HG02610 (cell line): ENCODE data around the gene CATSPERZ.
A peak's percentile ranks its signal among the peaks of the same experiment; 100 is the strongest.

Source experiments
- ATAC-seq: cut with Tn5 transposase; IDR thresholded peaks from one replicate; pipeline ENCODE4 v1.9.1; 2021; ENCODE audit warnings: mild to moderate bottlenecking, moderate library complexity; ENCODE audit not compliant: unreplicated experiment

The CATSPERZ gene

DNA sequence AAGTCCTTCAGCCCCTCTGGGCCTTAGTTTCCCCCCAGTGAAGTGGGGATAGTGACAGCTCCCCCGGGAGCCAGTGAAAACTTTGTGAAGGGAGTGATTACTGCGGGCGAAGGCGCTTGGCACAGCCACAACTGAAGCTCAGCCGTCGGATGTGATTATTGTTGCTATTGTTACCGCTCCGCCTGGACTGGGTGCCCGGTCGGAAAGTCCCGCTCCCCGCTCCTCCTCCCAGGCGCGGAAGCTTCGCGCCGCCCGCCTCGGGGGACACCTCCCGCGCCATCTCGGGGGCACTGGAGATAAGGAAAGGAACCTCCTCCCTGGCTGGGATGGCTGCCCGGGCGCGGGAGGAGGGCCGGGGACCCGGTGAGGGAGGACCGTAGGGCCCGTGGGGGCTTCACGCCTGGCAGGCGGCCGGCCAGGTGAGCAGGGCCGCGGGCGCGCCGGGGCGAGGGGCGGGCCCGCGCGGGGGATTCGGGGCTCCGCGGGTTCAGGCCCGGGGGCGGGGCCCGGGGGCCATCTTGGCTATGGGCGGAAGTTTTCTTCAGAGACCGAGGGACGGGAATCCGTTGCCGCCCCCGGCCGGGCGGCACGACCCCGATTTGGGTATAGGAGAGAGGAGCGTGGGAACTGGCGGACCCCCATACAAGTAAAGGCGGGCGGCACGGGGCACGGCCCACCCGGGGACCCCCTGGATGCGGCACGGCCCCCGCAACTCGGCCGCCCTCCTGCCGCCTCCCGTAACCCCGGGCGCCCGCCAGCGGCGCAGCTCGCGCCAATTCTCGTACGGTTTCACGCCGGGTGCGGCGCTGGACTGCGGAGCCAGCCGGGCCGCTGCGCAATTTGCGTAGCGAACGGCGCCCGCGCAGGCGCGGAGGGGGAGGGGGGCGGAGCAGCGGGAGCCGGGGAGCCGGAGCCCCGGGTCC is 14.9 kb upstream of the CATSPERZ start, which contains the start of gene GPR137:
GPR137 (plus strand) TSS at position 887 of the 923 bp plus-strand sequence. CDS start 677 bp downstream, outside the sequence.
- peak; percentile 43 for ATAC-seq

DNA sequence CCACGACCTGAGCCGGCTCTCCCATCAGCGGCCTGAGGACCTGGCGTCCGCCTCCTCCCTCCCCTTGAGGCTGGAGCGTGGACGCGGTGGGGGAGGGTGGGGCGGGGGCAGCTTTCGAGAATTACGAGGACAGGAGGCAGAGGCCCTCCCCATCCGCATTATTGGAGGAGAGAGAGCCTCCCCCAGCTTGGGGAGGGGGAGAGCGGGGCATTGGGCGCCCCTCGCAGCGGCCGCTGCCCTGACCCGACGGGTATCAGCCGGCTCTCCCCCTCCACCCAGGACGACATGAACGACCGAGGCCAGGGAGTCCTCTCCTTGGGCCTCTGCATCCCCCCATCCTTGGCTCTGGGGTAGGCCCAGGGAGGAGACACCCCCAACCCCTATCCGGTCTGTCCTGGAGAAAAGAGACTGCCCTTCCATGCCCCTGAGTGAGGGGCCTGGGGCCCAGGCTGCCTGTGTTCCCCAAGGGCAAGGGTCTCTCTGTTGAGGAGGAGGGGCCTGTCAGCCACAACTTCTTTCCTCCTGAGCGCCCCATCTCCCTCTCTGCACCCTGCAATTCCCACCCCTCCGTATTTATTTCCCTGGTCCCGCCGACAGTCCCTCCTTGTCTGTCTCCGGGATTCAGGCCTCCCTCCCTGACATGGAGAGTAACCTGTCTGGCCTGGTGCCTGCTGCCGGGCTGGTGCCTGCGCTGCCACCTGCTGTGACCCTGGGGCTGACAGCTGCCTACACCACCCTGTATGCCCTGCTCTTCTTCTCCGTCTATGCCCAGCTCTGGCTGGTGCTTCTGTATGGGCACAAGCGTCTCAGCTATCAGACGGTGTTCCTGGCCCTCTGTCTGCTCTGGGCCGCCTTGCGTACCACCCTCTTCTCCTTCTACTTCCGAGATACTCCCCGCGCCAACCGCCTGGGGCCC is 14.0 kb upstream of the CATSPERZ start:
- no peak for ATAC-seq

DNA sequence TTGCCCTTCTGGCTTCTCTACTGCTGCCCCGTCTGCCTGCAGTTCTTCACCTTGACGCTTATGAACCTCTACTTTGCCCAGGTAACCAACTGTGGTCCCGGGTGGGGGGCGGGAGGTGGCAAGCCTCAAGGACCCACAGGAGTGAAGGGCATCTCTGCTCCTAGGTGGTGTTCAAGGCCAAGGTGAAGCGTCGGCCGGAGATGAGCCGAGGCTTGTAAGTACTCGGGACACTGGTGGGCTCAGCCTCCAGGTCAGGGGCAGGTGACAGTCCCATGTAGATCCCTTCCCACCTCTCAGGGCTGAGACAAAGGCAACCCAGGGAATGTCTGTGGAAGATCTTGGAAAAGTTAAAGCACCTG is 13.4 kb upstream of the CATSPERZ start:
- ATAC-seq, result no peak

DNA sequence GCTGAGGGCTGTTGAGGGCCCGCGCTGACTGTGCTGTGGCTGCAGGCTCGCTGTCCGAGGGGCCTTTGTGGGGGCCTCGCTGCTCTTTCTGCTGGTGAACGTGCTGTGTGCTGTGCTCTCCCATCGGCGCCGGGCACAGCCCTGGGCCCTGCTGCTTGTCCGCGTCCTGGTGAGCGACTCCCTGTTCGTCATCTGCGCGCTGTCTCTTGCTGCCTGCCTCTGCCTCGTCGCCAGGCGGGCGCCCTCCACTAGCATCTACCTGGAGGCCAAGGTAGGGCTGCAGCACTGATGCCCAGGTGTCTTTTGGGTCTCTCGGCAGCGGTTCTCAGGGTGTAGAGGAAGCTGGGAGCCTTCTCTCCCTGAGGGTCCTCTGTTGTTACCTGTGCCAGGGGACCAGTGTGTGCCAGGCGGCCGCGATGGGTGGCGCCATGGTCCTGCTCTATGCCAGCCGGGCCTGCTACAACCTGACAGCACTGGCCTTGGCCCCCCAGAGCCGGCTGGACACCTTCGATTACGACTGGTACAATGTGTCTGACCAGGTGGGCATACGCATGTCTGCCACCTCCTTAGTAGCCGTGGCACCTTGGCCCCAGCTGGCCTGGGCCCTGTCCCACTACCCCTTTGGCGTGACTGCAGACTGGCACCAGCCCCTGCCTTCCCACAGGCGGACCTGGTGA is 12.3 kb upstream of the CATSPERZ start:
- no peak for ATAC-seq

DNA sequence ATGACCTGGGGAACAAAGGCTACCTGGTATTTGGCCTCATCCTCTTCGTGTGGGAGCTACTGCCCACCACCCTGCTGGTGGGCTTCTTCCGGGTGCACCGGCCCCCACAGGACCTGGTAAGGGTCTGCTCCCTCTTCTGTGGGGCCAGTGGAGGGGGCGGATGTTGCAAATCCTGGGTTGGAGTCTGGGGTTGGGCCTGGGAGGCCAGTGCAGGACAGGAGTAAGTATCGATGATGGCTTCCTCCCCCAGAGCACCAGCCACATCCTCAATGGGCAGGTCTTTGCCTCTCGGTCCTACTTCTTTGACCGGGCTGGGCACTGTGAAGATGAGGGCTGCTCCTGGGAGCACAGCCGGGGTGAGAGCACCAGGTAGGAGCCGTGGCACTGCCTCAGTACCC is 11.8 kb upstream of the CATSPERZ start:
- no peak for ATAC-seq

DNA sequence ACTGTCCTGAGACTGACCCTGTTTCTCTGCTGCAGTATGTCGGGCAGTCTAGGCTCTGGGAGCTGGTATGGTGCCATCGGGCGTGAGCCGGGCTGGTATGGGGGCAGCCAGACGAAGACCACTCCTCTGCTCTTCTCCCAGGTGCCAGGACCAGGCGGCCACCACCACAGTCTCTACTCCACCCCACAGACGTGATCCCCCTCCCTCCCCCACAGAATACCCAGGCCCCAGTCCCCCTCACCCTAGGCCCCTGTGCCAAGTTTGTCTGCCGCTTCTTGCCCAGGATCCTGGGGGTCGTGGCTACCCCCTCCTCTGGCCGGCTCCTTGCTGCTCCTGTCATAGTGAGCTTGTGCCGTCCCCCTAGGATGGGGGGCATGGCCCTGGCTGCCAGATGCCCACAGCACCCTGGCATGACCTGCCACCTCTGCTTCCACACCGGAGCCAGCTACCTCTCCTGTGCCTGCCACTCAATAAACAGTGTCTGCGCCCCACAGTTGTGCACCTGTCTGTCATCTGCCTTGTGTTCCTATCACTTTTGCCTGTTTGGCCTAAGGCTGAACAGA is 11.1 kb upstream of the CATSPERZ start:
- no peak for ATAC-seq

DNA sequence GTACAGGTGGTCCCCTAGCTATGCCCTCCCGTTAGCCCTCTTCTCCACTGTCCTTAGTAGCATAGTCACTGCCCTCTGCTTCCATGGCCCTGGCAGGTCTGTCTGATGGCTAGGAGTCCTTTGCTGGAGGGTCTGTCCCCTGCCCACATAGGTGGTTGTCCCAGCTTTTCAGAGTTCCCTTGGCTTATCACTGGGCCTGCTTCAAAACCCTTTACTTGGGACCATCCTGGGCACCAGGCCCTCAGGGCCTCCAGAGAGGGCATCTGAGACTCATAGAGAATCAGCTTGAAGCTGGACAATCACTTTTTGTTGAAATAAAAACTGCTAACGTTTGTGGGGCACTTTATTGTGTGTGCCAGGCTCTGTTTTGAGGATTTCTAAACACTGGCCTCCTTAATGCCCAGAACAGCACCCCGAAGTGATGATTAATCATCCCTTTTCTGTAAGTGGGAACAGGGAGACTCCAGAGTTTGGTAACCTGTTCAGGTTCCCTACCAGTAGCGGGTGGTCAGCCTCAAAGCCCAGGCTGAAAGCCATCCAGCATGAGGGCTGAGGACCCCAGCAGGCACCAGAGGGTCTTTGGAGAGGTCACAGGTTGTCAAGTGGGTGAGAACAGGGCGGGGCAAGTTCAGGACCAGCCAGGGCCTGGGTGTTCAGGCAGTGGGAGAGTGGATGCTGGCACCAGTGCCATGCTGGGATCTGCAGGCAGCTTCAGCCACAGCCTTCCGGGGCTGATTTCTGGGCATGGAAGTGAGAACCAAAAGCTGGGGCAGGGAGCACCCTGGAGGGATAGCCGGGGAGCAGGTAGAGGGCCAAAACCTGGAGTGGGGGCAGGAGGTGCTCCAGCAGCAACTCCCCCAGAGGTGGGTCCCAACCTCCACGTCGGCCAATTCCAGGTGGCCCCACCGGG is 9.6 kb upstream of the CATSPERZ start:
- ATAC-seq, result no peak

DNA sequence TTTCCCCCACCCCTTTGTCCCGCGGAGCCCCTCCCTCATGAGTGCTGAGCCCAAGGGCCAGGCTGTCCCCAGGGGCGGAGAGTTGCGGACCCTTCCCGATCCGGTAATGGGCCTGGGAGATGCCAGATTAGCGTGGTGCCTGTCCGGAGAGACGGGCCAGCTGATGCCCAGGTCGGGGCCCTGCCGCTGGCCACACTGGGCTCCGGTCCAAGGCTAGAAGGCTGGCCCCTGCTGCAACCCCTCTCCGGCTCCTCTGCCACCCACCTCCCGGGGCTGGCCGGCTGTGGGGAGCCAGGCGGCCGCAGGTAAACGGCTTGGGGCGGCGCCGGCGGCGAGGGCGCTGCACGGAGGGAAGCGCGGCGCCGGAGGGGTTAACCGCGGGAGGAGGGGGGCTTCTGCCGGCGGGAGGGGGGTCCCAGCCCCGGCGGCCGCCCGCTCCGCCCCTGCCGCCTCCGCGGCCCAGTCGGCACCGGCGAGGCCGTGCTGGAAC is 8.9 kb upstream of the CATSPERZ start, which contains the start of gene KCNK4:
KCNK4 (plus strand) TSS at position 41 of the 490 bp plus-strand sequence. CDS start 1,717 bp downstream, outside the sequence.
- no peak for ATAC-seq

DNA sequence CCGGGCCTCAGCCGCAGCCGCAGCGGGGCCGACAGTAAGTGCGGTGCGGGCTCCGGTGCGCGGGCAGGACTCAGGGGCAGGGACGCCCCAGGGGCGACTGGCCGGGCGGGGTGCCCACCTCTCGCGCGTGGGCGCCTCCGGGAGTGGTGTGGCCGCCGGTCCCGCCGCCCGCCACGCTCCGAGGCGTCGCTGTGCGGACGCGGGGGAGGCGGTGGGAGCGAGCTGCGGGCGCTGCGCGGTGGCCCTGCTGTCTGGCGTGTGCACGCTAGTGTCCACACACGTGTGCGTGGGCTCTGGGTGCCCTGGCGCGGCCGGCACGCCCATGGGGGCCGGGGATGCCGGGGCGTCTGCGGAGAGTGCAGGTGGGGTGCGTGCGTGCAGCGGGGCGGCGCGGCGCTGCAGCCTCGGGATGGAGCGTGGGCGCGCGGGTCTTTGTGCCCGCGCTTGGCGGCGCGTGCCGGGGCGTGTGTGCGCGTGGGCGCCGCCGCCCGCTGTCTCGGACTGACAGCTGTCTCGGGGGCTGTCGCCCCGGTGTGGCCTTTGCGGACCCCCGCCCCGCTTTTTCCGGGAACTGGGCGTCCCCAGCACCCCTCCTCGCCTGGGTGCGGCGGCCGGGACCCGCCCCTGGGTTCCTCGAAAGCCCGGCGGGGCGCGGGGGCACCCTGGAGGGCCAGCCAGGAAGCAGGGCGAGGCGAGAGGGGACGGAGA is 8.3 kb upstream of the CATSPERZ start:
- ATAC-seq, result no peak

DNA sequence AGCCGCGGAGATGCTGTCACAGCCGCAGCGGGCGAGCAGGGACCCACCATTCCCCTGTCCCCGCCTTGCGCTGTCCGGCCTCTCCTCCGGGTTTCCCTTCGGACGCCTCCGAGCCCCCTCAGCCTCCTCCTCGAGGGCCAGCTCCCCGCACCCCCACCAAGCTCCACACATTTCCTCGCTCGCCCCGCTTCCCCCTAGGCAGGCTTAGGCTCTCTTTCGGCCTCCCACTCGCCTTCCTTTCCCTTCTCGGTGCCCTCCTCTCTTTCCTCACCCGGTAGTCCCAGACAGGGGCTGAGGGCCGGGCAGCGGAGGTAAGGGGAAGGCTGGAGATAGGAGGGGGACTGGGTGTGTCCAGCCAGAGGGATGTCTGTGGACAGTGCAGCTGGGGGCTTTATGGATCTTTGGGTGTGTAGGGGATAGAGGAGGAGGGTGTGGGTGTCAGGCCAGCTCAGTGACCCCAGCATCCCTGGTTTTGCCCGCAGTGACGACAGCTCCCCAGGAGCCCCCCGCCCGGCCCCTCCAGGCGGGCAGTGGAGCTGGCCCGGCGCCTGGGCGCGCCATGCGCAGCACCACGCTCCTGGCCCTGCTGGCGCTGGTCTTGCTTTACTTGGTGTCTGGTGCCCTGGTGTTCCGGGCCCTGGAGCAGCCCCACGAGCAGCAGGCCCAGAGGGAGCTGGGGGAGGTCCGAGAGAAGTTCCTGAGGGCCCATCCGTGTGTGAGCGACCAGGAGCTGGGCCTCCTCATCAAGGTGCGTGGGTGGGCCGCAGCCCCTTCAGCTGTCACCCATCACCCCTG is 7.5 kb upstream of the CATSPERZ start:
- no peak for ATAC-seq

DNA sequence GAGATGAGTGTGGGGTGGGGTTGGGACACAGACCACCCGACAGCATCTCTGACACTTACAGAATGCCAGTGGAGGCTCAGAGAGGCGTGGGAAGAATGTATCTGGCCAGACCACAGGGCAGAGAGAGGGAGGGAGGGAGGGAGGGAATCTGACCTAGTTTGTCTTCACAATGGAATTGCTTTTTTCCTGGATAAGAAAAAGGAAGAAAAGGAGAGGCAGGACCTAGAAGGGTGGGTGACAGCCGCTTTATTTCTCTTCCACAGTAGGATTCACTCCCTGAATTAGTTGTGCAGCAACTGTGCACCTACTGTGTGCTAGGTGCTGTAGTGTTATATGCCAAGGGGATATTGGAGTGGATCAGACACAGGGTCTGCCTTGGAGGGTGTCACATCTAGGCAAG is 5.4 kb upstream of the CATSPERZ start:
- ATAC-seq, result no peak

DNA sequence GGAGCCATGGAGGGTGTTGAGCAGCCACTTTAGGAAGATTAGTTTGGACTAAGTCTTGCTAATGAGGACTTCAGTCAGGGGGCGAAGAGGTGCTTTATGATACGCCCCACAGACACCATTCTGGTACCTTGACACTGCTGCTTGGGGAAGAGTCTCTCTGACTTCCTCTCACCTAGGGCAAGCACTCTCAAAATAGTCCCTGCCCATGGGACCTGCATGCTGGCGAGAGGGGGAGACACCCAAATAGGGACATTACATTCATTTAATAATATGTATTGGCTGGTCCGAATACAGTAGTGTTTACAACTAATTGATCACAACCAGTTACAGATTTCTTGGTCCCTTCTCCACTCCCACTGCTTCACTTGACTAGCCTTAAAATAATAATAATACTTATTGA is 4.4 kb upstream of the CATSPERZ start:
- ATAC-seq, result no peak

DNA sequence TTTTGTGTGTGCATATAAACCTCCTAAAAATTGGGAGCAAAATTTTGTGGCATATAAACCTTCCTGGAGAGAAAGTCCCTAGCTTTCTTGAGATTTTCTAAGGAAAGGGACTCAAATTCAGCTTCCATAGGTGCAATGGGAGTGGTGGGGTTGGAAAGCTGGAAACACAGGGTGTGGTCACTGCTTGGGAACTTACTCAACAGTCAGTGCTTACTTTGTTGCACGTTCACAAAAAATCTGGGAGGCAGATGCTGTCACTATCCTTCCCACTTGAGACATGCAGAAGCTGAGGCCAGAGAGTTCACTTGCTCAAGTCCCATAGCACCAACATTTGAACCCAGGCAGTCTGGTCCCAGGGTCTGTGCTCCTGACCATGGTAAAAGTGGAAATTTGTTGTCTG is 3.9 kb upstream of the CATSPERZ start:
- no peak for ATAC-seq

DNA sequence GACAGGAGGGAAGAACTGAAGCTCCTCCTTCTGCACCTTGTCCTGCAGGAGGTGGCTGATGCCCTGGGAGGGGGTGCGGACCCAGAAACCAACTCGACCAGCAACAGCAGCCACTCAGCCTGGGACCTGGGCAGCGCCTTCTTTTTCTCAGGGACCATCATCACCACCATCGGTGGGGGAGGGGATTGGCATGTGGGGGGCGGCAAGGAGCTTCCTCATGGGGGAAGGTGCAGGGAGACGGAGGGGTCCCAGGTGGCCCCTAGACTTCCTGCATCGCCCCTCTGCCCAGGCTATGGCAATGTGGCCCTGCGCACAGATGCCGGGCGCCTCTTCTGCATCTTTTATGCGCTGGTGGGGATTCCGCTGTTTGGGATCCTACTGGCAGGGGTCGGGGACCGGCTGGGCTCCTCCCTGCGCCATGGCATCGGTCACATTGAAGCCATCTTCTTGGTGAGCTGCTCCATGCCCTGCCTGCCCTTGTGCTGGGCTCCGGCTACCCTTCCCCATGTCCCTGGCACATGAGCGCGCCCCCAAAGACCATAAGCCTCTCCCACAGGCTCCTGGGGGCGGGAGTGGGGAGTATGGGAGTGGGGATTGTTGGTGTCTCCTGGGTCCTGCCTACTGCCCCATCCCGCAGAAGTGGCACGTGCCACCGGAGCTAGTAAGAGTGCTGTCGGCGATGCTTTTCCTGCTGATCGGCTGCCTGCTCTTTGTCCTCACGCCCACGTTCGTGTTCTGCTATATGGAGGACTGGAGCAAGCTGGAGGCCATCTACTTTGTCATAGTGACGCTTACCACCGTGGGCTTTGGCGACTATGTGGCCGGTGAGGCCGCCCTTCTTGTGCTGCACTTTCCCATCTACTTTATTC is 3.1 kb upstream of the CATSPERZ start:
- no peak for ATAC-seq

DNA sequence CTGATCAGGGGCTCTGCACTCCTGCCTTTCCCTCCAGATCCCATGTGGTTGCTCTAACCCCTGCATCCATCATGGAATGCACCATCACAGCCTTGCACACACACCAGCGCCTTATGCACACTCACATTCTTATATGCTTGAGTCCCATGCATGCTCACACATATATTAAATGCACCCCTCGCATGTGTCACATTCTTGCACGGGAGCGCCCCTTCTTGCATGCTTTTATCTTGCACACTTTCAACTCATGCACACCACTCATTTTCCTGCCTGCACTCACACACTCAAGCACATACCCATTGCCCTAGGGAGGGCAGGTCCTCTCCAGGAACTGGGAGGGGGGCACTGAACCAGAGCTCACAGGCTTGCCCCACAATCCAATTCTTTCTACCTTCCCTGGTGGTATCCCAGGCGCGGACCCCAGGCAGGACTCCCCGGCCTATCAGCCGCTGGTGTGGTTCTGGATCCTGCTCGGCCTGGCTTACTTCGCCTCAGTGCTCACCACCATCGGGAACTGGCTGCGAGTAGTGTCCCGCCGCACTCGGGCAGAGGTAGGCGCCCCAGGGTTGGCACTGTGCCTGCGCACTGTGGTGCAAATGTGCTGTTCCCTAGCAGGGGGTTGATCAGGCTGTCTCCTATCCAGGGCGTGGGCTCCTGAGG is 2.3 kb upstream of the CATSPERZ start:
- ATAC-seq, result no peak

DNA sequence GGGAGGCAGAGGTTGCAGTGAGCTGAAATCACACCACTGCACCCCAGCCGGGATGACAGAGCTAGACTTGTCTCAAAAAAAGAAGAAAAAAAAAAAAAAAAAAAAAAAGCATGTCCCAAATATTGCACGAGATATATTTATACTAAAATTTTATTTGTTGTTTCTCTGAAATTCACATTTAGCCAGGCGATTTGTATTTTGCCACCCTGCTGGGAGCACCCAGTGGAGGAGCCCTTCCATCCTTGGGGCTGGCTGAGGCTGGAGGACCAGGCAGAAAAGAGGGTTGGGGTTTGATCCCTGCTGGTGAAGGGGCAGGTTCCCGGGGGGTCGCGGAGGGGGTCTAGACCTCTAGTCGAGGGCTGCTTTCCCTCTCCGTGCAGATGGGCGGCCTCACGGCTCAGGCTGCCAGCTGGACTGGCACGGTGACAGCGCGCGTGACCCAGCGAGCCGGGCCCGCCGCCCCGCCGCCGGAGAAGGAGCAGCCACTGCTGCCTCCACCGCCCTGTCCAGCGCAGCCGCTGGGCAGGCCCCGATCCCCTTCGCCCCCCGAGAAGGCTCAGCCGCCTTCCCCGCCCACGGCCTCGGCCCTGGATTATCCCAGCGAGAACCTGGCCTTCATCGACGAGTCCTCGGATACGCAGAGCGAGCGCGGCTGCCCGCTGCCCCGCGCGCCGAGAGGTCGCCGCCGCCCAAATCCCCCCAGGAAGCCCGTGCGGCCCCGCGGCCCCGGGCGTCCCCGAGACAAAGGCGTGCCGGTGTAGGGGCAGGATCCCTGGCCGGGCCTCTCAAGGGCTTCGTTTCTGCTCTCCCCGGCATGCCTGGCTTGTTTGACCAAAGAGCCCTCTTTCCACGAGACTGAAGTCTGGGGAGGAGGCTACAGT is 952 bp upstream of the CATSPERZ start:
- no peak for ATAC-seq
